ENCODE data around the gene DDX55.
"Not testable (repeated sequence)": the region's sequence is repeated elsewhere in the genome, so short reads cannot be mapped to it uniquely, and the experiment has no call there.

Gene DDX55, protein sequence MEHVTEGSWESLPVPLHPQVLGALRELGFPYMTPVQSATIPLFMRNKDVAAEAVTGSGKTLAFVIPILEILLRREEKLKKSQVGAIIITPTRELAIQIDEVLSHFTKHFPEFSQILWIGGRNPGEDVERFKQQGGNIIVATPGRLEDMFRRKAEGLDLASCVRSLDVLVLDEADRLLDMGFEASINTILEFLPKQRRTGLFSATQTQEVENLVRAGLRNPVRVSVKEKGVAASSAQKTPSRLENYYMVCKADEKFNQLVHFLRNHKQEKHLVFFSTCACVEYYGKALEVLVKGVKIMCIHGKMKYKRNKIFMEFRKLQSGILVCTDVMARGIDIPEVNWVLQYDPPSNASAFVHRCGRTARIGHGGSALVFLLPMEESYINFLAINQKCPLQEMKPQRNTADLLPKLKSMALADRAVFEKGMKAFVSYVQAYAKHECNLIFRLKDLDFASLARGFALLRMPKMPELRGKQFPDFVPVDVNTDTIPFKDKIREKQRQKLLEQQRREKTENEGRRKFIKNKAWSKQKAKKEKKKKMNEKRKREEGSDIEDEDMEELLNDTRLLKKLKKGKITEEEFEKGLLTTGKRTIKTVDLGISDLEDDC

DNA sequence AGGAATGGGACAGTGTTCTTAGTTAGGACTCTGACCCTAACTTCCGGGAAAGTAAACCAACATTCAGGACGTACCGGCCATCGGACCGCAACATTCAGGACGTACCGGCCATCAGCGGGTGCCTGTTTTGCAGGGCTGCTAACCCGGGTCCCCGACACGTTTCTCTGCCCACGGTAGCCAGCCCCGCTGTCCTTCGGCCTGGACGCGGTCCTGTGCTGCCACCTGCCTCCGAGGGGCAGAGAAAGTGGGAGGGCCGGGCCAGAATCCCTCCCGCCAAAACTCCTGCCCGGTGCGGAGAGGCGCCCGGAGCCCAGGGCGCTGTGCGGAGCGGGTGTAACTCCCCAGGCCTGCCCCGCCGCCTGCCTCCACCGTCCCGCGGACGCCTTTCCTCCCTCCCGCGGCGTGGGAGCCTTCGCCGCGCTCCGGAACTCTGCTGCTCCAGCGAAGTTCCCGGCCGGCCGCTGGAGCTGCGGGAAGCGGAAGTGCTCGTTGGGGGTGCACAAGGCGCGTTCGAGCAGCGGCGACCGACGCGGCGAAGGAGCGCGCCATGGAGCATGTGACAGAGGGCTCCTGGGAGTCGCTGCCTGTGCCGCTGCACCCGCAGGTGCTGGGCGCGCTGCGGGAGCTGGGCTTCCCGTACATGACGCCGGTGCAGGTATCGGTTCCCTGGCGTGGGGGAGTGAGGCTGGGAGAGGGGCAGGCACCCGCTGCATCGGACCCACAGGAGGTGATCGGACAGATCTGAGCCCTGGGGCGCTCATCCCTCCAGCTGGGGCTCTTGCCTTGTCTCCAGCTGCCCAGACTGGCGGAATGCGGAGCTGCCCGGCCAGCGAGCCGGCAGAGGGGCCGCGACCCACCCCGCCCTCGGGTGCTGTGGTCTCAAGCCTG is at the start of gene DDX55:
DDX55 (plus strand) TSS at position 498 of the 888 bp plus-strand sequence; CDS start at position 548, 50 bp downstream.
- peak; percentile 94 for DNase-seq (ENCODE audit: low spot score)

DNA sequence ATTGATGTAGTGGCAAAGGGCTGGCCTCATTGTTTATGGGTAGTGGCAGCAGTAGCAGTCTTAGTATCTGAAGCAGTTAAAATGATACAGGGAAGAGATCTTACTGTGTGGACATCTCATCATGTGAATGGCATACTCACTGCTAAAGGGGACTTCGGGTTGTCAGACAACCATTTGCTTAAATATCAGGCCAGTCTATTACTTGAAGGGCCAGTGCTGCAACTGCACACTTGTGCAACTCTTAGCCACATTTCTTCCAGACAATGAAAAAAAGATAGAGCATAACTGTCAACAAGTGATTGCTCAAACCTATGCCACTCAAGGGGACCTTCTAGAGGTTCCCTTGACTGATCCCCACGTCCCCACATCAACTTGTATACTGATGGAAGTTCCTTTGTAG is 47.8 kb upstream of the DDX55 start:
- not testable (repeated sequence) for DNase-seq (ENCODE audit: low spot score)

DNA sequence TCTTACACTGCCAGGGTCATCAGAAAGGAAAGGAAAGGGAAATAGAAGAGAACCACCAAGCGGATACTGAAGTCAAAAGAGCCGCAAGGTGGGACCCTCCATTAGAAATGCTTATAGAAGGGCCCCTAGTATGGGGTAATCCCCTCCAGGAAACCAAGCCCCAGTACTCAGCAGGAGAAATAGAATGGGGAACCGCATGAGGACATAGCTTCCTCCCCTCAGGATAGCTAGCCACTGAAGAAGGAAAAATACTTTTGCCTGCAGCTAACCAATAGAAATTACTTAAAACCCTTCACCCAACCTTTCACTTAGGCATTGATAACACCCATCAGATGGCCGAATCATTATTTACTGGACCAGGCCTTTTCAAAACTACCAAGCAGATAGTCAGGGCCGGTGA is 47.1 kb upstream of the DDX55 start:
- not testable (repeated sequence) for DNase-seq (ENCODE audit: low spot score)

DNA sequence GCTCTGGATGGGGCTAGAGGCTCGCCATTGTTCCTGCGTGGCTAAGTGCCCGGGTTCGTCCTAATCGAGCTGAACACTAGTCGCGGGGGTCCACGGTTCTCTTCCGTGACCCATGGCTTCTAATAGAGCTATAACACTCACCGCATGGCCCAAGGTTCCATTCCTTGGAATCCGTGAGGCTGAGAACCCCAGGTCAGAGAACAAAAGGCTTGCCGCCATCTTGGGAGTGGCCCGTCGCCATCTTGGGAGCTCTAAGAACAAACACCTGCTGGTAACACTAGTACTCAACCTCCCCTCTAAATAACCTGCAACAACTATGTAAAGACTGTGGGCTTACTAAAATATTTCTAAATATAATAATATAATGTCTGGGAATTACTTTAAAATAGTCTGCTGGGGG is 43.4 kb upstream of the DDX55 start:
- DNase-seq (ENCODE audit: low spot score) = not testable (repeated sequence)

DNA sequence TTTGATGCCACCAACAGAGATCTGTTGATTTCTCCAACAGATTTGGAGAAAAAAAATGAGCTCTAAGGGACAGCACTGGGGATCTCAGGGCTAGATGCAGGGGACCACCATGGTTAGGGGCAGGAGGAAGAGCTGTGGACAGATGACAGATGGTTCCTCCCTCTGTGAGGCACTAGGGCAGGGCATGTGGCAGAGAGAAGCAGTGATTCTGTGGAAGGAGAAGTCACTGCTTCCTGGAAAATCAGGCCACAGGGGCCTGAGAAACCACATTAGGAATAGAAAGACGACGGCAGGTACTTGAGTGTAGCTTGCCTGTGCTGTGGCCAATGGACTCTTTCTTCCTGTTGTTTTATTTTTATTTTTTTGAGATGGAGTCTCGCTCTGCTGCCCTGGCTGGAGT is 42.4 kb upstream of the DDX55 start:
- DNase-seq (ENCODE audit: low spot score) = no peak

DNA sequence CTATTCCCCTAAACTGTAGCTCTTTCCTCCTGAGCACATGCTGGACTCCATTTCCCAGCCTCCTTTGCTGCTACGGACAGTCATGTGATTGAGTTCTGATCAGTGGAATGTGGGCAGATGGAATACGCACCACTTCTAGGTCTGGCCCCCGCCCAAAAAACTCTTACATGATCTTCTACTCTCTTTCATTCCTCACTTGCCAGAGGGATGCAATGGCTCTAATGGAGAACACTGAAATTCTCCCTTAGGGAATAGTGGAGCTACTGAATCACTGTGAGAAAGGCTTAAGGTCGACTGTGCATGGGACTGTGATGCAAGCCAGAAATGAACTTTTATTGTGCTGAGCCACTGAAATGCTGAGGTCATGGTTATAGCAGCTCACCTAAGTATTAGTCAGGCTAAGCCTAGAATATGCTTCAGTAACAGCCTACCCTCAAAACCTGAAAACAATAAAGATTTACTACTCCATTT is 30.5 kb upstream of the DDX55 start:
- peak; percentile 65 for DNase-seq (ENCODE audit: low spot score)

DNA sequence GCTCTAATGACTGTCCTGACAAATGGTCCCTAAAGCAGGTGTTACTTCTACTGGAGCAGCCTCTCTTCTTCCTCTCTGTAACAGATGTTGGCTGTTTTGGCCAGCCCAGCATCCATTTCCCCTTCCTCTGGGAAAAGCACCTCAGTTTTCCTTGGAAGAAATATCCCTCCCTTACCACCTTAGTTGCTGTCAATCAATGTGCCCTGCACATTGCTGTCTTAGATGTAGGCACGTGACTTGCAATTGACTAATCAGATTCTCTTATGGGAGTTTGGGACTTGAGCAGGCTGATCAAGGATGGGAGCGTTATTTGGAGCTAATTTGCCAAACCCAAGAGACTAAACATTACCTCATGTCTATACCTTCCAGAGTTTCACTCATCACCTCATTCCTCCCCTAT is 29.5 kb upstream of the DDX55 start:
- DNase-seq (ENCODE audit: low spot score) = no peak

DNA sequence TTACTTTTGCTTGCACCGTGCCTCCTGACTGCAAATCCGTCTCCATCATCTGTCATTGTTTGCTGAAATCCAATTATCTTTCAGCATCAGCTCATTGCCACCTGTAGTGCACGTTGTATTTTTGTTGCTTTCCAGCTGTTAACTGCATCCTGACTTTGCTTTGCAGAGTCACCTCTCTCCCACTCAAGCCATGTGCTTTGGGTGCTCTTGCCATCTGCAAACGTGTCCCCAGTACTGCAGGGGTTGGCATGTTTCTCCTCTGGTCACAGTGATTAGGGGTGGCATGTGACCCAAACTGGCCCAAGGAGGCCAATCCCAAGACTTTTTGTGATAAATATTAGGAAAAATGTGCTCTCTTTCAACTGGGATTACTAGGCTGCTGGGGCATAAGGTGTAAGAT is 28.0 kb upstream of the DDX55 start:
- DNase-seq (ENCODE audit: low spot score) = no peak

DNA sequence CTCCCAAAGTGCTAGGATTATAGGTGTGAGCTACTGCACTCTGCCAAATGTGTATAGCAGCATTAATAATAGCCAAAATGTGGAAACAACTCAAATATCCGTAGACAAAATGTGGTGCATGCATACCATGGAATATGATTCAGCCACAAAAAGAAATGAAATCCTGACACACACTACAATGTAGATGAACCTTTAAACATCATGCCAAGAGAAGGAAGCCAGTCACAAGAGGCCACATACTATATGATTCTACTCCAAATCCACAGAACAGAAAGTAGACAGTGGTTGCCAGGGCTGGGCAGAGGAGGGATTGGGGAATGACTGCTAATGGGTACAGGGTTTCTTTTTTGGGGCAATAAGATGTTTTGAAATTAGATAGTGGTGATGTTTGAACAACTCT is 25.3 kb upstream of the DDX55 start:
- no peak for DNase-seq (ENCODE audit: low spot score)

DNA sequence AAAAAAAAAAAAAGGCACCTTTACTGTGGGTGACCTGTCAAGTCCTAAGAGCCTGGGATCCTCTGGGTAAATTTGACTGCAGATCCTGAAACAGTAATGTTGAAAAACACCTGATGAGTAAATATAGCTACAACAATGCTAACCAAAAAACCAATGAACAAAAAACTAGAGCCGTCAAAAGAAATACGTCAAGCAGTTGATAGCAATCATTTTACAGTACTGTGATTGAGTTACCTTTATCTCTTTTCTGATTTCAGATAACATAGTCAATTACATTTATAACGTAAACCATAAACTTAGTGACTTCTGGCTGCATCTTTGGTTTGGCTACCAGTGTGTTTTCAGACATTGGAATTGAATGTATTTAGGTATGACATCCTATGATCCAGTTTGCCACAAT is 23.7 kb upstream of the DDX55 start:
- no peak for DNase-seq (ENCODE audit: low spot score)

DNA sequence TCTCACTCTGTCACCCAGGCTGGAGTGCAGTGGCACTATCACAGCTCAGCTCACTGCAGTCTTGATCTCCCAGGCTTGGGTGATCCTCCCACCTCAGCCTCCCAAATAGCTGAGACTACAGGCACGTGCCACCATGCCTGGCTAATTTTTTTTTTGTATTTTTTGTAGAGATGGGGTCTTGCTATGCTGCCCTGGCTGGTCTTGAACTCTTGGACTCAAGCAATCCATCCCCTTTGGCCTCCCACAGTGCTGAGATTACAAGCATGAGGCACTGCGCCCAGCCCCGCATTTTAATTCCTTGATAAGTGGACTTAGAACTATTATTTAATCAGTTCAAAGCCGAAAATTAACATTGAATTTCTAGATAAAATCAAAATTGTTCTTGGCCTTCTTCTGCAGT is 23.1 kb upstream of the DDX55 start:
- not testable (repeated sequence) for DNase-seq (ENCODE audit: low spot score)

DNA sequence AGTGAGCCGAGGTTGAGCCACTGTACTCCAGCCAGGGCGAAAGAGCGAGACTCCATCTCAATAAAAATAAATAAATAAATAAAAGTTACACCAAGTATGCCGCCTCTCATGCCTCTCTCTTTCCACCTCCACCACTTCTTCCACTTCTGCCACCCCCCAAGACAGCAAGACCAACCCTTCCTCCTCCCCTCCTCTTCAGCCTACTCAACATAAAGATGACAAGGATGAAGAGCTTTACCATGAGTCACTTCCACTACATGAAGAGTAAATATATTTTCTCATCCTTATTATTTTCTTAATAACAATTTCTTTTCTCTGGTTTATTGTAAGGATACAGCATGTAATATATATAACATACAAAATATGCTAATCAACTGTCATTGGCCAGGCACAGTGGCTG is 21.1 kb upstream of the DDX55 start:
- no peak for DNase-seq (ENCODE audit: low spot score)

DNA sequence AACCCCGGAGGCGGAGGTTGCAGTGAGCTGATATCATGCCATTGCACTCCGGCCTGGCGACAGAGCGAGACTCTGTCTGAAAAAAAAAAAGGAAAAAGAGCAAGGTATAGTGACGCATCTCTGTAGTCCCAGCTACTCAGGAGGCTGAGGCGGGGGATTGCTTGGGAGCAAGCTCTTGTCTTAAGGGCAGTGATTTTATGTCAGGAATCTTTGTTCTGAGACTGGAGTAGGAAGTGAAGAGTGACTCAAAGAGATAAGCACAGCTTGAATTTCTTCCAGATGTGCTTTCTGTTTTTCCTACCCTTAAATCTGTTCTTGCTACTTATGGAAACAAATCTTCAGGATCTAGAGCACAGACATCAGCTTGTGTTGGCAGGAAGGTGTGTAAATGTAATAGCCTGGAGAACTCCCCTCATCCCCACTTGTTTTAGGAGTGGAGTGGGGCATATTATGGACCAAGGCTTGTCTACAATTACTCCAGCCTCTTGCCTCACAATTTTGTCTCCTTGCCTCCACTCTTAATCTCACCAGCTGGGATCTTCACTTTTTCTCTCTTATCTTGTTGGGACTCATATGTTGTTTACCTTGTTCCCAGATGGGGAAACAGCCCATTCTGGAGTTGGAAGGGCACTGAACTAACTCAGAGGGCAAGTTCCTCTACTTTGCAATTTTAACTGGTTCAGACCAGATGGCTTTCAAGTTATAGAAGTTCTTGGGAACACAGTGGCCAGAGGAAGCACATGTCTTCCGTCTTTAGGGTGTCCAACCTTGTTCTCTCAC is 10.0 kb upstream of the DDX55 start:
- DNase-seq (ENCODE audit: low spot score) = no peak

DNA sequence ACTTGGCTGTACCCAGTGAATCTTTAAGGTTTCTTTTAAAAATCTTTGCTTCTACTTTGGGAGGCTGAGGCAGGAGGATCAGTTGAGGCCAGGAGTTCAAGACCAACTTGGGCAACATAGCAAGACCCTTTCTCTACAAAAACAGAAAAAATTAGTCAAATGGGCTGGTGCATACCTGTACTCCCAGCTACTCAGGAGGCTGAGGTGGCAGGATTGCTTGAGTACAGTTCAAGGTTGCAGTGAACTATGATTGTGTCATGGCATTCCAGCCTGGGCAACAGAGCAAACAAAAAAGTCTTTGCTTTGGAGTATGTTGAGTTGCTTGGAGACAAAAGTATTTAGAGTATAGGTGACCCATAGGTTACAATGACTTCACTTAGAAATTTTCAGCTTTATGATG is 6.2 kb upstream of the DDX55 start:
- no peak for DNase-seq (ENCODE audit: low spot score)

DNA sequence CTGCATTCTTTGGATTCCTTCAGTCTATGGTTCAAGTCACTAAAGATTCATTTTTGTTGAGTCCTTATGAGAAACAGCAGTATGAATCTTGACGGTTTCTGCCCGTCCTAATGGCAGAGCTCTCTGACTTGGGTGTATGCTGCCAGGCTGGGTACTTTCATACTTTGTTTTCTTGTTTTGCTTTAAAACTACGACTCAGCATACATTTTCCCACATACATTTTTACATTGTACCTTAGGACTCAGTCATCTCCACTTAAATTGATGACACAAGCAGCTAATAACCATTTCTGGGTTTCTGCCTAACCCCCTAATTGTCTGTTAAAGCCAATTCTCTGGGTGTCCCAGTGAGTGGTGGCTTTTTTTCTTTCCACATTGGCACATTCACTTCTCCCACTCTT is 4.8 kb upstream of the DDX55 start:
- no peak for DNase-seq (ENCODE audit: low spot score)

DNA sequence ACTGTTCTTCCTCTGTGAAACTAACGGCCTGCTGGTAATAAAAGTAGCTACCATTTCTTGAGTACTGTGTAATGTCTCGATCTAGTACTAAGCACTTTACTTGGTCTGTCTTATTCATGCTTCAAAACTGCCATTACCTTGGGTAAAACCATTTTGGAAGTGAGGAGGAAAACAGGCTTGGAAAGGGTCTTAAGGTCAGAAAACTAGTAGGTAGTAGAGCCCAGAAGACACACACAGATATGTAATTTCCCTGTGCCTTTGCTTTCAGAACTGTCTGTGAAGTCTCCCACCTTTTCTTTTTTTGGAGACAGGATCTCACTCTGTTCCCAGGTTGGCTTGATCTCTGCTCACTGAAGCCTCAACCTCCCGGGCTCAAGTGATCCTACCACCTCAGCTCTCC is 3.4 kb upstream of the DDX55 start:
- DNase-seq (ENCODE audit: low spot score) = no peak

DNA sequence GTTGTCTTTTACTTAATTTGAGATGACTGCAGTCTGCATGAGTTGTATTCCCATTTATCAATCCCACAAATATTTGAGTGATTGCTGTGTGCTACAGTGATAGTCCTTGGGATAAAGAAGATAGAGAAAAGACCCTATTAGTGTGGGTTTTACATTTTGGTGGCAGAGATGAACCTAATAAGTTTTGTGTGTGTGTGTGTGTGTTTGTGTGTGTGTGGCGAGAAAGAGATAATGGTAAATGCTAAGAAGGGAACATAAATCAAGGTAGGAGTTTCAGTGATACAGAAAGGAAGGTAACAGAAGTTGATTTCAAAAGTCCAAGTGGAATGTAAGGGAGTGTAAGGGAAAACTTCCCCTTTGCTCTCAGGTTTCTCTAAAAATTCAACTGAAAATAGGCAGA is 2.6 kb upstream of the DDX55 start:
- DNase-seq (ENCODE audit: low spot score) = no peak

DNA sequence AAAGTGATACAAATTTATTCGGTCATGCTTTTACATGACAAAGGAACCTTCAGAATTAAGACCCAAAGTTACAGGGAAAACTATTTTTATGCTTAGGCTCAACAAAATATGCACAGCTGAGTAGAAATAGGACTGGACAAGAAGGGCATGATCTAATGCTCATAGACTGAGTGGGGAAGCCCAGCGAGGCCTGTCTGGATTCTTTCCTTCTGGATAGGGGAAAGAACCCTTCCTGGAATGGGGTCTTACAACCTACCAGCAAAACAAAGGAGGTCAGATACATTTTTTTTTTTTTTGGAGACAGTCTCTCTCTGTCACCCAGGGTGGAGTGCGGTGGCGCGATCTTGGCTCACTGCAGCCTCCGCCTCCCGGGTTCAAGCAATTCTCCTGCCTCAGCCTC is 2.2 kb upstream of the DDX55 start:
- no peak for DNase-seq (ENCODE audit: low spot score)

DNA sequence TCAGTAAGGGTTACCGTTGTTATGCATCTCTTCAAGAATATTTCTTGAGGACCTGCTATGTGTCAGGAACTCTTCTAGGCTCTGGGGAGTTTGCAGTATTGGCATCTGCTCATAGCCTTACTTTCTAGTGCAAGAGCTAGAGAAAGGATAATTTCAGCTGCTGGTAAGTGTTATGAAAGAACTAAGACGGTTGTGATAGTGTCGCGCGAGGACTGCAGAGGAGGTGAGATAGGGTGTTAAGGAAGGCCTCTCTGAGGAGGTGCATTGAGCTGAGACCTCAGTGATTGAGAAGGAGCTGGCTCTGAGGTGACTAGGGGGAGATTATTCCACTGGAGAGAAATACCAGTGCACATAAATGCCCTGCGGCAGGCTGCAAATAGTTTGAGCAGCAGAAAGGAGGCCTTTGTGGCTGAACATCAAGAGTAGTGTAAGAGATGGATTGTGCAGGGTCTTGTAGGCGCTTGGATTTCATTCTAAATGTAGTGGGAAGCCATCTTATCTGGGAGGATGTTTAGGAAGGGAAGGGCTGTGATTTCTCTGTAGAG is 824 bp downstream of the DDX55 start:
- DNase-seq (ENCODE audit: low spot score) = no peak

DNA sequence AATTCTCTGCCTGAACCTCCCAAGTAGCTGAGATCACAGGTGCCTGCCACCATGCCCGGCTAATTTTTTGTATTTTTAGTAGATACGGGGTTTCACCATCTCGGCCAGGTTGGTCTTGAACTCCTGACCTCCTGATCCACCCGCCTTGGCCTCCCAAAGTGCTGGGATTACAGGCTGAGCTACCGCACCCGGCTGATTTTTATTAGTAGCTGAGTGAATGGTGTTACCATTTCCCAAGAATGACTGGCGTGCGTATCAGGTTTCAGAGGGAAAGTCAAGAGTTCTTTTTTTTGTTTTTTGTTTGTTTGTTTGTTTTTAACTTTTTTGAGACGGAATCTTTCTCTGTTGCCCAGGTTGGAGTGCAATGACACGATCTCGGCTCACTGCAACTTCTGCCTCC is 1.6 kb downstream of the DDX55 start:
- DNase-seq (ENCODE audit: low spot score) = not testable (repeated sequence)

DNA sequence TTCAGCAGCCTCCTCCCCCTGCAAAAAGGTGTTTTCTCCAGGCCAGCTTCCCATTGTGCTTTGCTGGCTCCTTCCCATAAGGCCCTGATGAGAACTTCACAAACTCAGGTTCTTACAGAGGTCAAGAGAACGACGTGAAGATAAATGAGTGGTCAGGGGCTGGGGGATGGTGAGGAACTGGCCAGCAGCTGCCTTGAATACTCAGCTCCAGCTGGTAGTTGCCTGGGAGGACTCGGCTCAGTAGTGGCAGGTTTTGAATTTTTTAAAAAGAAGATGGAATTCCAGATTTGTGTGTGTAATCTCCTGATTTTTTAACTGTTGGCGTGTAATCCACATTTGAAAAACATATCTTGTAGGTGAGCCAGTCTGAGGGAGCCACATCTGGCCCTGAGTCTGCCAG is 5.9 kb downstream of the DDX55 start:
- DNase-seq (ENCODE audit: low spot score) = no peak

DNA sequence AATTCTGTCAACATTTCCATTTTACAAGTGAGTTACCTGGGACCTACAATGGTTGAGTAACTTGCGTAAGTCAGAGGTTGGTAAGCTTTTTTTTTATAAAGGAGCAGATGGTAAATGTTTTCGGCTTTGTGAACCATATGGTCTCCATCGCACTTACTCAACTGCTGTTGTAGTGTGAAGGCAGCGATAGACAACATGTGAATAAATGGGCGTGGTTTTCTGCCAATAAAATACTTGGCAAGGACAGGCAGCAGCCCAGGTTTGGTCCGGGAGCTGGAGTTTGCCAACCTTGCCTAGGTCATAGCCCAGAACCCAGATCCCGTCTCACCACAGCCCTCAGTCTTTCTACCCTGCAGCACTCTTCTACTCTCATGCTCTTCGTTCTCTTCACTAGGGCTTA is 6.3 kb downstream of the DDX55 start:
- DNase-seq (ENCODE audit: low spot score) = no peak
